PC-9 (cell line): ENCODE data around the gene TTC28. TPM values are rescaled to one million over a fixed set of nuclear protein-coding genes. Genes with fewer than 3 reads are reported as not detected.

Source experiments
- BruUV-seq: library from RNA; stranded (reverse); fragments of 400-500 nt; replicated peaks from 2 replicates; lab custom pipeline; 2021; lab: Mats Ljungman, UMichigan
- CTCF ChIA-PET: fragments of 300-600 bp; sonication (Branson Sonifier 250); formaldehyde crosslinking; loops from one replicate; lab custom pipeline; 2022; ENCODE audit warnings: antibody characterized with exemption; lab: Charles Lee
- POLR2A ChIA-PET: fragments of 300-600 bp; sonication (Branson Sonifier 250); formaldehyde crosslinking; loops from one replicate; lab custom pipeline; 2022; ENCODE audit warnings: antibody characterized with exemption; ENCODE audit not compliant: unreplicated experiment; lab: Charles Lee
- DNase-seq, 2 experiments: peaks; one replicate each; pipeline versions ENCODE4 v3.0.0 to v3.0.0-alpha.2; 2015 to 2022; ENCODE audit warnings: mixed read lengths in 1 of 2
- H2AFZ ChIP-seq: fragments of 200-600 bp; sonication (generic); 2 replicates; pipeline ENCODE4 v1.8.1; 2017; ENCODE audit warnings: antibody characterized with exemption
- H3F3A ChIP-seq: fragments of 200-600 bp; sonication (generic); 2 replicates; pipeline ENCODE4 v1.8.1; 2017; ENCODE audit warnings: antibody characterized with exemption, mild to moderate bottlenecking, low read depth; ENCODE audit not compliant: insufficient read depth
- H3K27ac ChIP-seq: fragments of 200-600 bp; sonication (generic); 2 replicates; pipeline ENCODE4 v1.6.1; 2016; ENCODE audit warnings: mixed run types
- H3K27me3 ChIP-seq: fragments of 200-600 bp; sonication (generic); 2 replicates; pipeline ENCODE4 v1.6.1; 2016; ENCODE audit warnings: low read depth, mixed run types; ENCODE audit not compliant: insufficient read depth
- H3K36me3 ChIP-seq: fragments of 200-600 bp; sonication (generic); 2 replicates; pipeline ENCODE4 v1.6.1; 2016; ENCODE audit warnings: low read depth, mixed run types
- H3K4me1 ChIP-seq: fragments of 200-600 bp; sonication (generic); replicated peaks from 2 replicates; pipeline ENCODE4 v1.6.1; 2016; ENCODE audit warnings: mixed run types; ENCODE audit not compliant: insufficient read depth
- H3K4me2 ChIP-seq: fragments of 200-600 bp; sonication (generic); 2 replicates; pipeline ENCODE4 v1.6.1; 2017; ENCODE audit warnings: mixed run types
- H3K4me3 ChIP-seq: fragments of 200-600 bp; sonication (generic); 2 replicates; pipeline ENCODE4 v1.6.1; 2016; ENCODE audit warnings: mixed run types
- H3K79me2 ChIP-seq: fragments of 200-600 bp; sonication (generic); 2 replicates; pipeline ENCODE4 v1.6.1; 2017; ENCODE audit warnings: low read depth, mixed run types
- H3K9me2 ChIP-seq: fragments of 200-600 bp; sonication (generic); 2 replicates; pipeline ENCODE4 v1.8.1; 2017; ENCODE audit warnings: mild to moderate bottlenecking; ENCODE audit not compliant: insufficient read depth
- H3K9me3 ChIP-seq: fragments of 200-600 bp; sonication (generic); 2 replicates; pipeline ENCODE4 v1.8.1; 2016; ENCODE audit warnings: low read depth; ENCODE audit not compliant: insufficient read depth
- H4K20me1 ChIP-seq: fragments of 200-600 bp; sonication (generic); 2 replicates; pipeline ENCODE4 v1.8.1; 2017; ENCODE audit not compliant: insufficient read depth
- EZH2 ChIP-seq: fragments of 200-600 bp; sonication (generic); IDR thresholded peaks from 2 replicates; pipeline ENCODE4 v1.8.0; 2017; ENCODE audit warnings: antibody characterized with exemption, low read depth
- intact Hi-C: fragments of 100-400 bp; cut with micrococcal nuclease; formaldehyde crosslinking; loops from one replicate; pipeline ENCODE4 v1.10.0; 2022; ENCODE audit not compliant: unreplicated experiment
- total RNA-seq: library from RNA; stranded (reverse); gene quantifications from 2 replicates; pipeline ENCODE4 v1.2.3, GENCODE V29; 2021
- TF ChIP-seq, protein P1 (sequence below): fragments of 200-600 bp; sonication (generic); conservative IDR thresholded peaks from 2 replicates; pipeline ENCODE4 v1.6.1; 2017; ENCODE audit warnings: mixed run types, antibody characterized with exemption, mild to moderate bottlenecking, moderate library complexity

Gene TTC28
- total RNA-seq, 1 experiment from 2014 or later = 6.7 TPM

DNA sequence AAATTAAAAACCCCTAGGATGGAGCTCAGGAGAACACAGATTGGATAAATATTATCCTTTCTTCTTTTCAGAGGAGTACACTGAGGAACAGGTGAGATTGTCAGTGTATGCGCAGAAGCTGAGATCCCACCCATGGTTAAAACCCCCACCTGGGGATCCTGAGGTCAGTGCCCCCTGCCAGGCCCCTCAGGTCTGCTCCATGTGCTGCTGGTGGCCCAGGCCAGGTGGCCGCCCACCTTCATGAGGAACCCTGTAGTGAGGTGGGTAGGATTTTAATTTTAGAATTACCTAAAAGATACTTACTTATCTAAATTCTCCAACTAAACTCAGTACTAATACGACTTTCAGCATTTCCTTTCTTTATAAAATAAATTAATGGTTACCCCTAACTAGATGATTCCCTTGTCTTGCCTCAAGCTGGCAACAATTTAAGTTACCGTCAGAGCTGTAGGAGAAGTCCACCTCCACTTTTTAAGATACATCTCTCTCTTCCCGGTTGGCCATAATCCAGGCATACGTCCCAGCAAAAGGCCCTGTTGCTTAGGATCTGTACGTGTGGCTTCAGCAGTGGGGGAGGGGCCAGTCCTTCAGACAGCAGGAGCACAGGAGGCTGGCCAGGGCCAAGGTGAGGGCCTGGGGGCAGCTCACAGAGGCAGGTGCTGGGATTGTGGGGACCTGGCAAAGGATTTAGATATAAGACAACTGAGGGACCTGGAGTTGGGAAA, 699.1 kb downstream of the TTC28 start:
- no TSS peak for BruUV-seq
- Histone ChIP-seq H3K27me3 (no peaks in the 10 kb centered on the region), H3K36me3 (no peaks in the 10 kb centered on the region), H3K9me2 (no peaks in the 10 kb centered on the region), H3K9me3 (no peaks in the 10 kb centered on the region), H3K4me1 (no peaks in the 10 kb centered on the region), H2AFZ (no peak overlapping the region), H3K4me3 (no peak overlapping the region), H3K79me2 (no peaks in the 10 kb centered on the region), H3F3A (no peaks in the 10 kb centered on the region), H3K27ac (no peak overlapping the region), H3K4me2 (no peak overlapping the region), H4K20me1 (no peaks in the 10 kb centered on the region)
- no peak for TF ChIP-seq EZH2
- TF ChIP-seq, protein P1, sequence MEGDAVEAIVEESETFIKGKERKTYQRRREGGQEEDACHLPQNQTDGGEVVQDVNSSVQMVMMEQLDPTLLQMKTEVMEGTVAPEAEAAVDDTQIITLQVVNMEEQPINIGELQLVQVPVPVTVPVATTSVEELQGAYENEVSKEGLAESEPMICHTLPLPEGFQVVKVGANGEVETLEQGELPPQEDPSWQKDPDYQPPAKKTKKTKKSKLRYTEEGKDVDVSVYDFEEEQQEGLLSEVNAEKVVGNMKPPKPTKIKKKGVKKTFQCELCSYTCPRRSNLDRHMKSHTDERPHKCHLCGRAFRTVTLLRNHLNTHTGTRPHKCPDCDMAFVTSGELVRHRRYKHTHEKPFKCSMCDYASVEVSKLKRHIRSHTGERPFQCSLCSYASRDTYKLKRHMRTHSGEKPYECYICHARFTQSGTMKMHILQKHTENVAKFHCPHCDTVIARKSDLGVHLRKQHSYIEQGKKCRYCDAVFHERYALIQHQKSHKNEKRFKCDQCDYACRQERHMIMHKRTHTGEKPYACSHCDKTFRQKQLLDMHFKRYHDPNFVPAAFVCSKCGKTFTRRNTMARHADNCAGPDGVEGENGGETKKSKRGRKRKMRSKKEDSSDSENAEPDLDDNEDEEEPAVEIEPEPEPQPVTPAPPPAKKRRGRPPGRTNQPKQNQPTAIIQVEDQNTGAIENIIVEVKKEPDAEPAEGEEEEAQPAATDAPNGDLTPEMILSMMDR = no peak
- POLR2A ChIA-PET = interaction anchor here (0.6 kb wide), 1 partner anchor 22 kb away, joined by 5 read pairs; no protein-coding TSS in a partner anchor
- DNase-seq = no peak
- CTCF ChIA-PET = interaction anchor here (0.6 kb wide), 1 partner anchor 55 kb away, joined by 3 read pairs; no protein-coding TSS in a partner anchor
- intact Hi-C loops = no loop called here

- no peaks in the 10 kb centered on the region for H3F3A ChIP-seq
- no peak overlapping the region for H3K4me2 ChIP-seq
- H3K9me3 ChIP-seq = no peaks in the 10 kb centered on the region
- no peak for DNase-seq
- TF ChIP-seq, protein P1 = no peak
- TF ChIP-seq EZH2 = no peak
- ChIA-PET POLR2A (no interaction called here), CTCF (no interaction called here)
- H3K9me2 ChIP-seq = no peaks in the 10 kb centered on the region
- H2AFZ ChIP-seq = no peak overlapping the region
- H3K27me3 ChIP-seq = no peaks in the 10 kb centered on the region
- H4K20me1 ChIP-seq = no peaks in the 10 kb centered on the region
- no peaks in the 10 kb centered on the region for H3K79me2 ChIP-seq
- no peaks in the 10 kb centered on the region for H3K36me3 ChIP-seq
- BruUV-seq = no TSS peak
- no peaks in the 10 kb centered on the region for H3K4me1 ChIP-seq
- H3K4me3 ChIP-seq = no peak overlapping the region
- intact Hi-C loops = no loop called here
- no peak overlapping the region for H3K27ac ChIP-seq
Measured at GRCh38 chr22:27978802-27979201, 700.8 kb downstream of the TTC28 start.

DNA sequence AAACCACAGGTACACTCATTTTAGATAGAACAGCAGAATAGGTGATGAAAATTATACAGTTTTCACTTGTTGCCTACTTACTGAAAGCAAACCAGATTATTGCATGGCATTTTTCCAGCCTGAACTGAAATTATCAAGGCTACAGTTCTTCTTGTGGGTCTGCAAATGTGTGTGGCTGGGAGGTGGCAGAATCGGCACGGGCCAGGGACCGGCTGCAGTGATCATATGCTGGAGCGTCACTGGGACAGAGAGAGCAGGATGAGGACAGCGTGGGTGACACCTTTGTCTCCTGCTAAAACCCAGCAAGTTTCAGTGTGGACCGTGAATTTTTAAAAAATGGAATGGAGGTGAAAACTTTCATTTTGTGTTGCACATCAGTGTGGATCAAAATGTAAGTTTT, 701.3 kb downstream of the TTC28 start:
- Histone ChIP-seq H3K36me3 (no peaks in the 10 kb centered on the region), H3K9me3 (no peaks in the 10 kb centered on the region), H3F3A (no peaks in the 10 kb centered on the region), H3K4me1 (peaks cover 2% of the 10 kb centered on the region), H3K27me3 (no peaks in the 10 kb centered on the region), H3K4me2 (no peak overlapping the region), H2AFZ (no peak overlapping the region), H3K4me3 (no peak overlapping the region), H3K9me2 (no peaks in the 10 kb centered on the region), H3K27ac (no peak overlapping the region), H3K79me2 (no peaks in the 10 kb centered on the region), H4K20me1 (no peaks in the 10 kb centered on the region)
- DNase-seq = no peak
- ChIA-PET CTCF (no interaction called here), POLR2A (no interaction called here)
- no TSS peak for BruUV-seq
- TF ChIP-seq, protein P1 = no peak
- no peak for TF ChIP-seq EZH2
- intact Hi-C loops = no loop called here
